ENCODE results near the gene FAM149B1. TPM values are rescaled to one million over a fixed set of nuclear protein-coding genes. Genes with fewer than 3 reads are reported as not detected.
A peak's percentile ranks its signal among the peaks of the same experiment; 100 is the strongest.

The FAM149B1 gene
- total and polyA plus RNA-seq, 2 of the 13 experiments (the other 11 are each of a cell fraction or from before 2014, with no cell fraction given) = 9.3 to 16.8 TPM

DNA sequence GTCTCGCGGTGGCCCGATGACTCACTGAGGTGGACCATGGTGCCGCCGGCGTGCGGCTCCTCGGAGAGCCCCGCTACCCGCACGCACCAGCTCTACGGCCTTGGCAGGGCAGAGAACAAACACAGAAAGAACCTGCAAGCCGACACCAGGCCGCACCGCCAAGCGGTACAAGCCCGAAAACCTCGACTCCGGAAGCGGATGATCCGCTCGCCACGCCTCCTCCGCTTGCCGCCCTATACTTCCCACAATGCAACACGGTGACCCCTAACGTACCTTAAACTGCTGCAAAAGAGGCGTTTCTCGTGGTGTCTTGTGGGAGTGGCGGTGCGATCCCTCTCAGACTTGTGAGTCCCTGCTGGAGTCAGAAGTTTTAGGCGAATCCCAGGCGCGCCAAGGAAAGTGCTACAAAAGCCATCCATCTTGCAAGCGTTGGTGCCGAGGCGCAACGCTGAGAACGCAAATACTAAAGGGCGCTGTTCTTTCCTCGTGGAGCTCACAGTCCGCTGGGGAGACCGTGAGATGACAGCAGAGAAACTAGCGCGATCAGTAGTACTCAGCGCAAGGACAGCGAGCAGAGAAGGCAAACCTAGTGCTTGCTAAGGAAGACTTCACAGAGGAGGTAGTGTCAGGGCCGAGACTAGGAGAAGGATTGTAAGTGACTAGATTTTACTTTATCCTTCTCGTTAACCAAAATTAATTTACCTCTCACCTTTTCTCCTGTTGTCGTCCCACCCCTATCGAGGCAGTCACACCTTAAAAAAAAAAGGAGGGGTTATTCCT, 84.7 kb downstream of the FAM149B1 start, which contains the start of gene MRPS16 (continued):
- TF ChIP-seq ZNF160 (CRISPR knock-in tag; IDR thresholded peaks at IDR 0.05) (peak; percentile 82; the same call in 1 of the 2 replicates), HNRNPUL1 (IDR thresholded peaks at IDR 0.05; ENCODE audit: low read depth, low read length) (no peak), KAT7 (CRISPR knock-in tag; IDR thresholded peaks at IDR 0.05; ENCODE audit: borderline replicate concordance) (peak; percentile 78), GATAD1 (CRISPR knock-in tag; IDR thresholded peaks at IDR 0.05) (peak; percentile 99), NR2F6 (IDR thresholded peaks at IDR 0.05) (no peak; the same call in 1 of the 2 replicates), NR2F6 (CRISPR knock-in tag; IDR thresholded peaks at IDR 0.05) (peak; percentile 81), NRL (CRISPR knock-in tag; IDR thresholded peaks at IDR 0.05; ENCODE audit: borderline replicate concordance) (0 out of 2 replicates have a peak, but pooled peaks have one; percentile 44), JARID2 (CRISPR knock-in tag; IDR thresholded peaks at IDR 0.05; ENCODE audit: insufficient replicate concordance) (no peak), GZF1 (CRISPR knock-in tag; IDR thresholded peaks at IDR 0.05) (peak; percentile 4; the same call in 1 of the 2 replicates), CBX5 (CRISPR knock-in tag; IDR thresholded peaks at IDR 0.05; ENCODE audit: borderline replicate concordance) (peak; percentile 79; the same call in 1 of the 2 replicates), BORCS8-MEF2B (CRISPR knock-in tag; IDR thresholded peaks at IDR 0.05) (no peak; the same call in 1 of the 2 replicates)
- TF ChIP-seq, protein P1, sequence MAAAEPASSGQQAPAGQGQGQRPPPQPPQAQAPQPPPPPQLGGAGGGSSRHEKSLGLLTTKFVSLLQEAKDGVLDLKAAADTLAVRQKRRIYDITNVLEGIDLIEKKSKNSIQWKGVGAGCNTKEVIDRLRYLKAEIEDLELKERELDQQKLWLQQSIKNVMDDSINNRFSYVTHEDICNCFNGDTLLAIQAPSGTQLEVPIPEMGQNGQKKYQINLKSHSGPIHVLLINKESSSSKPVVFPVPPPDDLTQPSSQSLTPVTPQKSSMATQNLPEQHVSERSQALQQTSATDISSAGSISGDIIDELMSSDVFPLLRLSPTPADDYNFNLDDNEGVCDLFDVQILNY (CRISPR knock-in tag; conservative IDR thresholded peaks at IDR 0.05) = peak; percentile 82
- TF ChIP-seq, protein P2, sequence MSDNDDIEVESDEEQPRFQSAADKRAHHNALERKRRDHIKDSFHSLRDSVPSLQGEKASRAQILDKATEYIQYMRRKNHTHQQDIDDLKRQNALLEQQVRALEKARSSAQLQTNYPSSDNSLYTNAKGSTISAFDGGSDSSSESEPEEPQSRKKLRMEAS (IDR thresholded peaks at IDR 0.05) = peak; percentile 89
- TF ChIP-seq, protein P3, sequence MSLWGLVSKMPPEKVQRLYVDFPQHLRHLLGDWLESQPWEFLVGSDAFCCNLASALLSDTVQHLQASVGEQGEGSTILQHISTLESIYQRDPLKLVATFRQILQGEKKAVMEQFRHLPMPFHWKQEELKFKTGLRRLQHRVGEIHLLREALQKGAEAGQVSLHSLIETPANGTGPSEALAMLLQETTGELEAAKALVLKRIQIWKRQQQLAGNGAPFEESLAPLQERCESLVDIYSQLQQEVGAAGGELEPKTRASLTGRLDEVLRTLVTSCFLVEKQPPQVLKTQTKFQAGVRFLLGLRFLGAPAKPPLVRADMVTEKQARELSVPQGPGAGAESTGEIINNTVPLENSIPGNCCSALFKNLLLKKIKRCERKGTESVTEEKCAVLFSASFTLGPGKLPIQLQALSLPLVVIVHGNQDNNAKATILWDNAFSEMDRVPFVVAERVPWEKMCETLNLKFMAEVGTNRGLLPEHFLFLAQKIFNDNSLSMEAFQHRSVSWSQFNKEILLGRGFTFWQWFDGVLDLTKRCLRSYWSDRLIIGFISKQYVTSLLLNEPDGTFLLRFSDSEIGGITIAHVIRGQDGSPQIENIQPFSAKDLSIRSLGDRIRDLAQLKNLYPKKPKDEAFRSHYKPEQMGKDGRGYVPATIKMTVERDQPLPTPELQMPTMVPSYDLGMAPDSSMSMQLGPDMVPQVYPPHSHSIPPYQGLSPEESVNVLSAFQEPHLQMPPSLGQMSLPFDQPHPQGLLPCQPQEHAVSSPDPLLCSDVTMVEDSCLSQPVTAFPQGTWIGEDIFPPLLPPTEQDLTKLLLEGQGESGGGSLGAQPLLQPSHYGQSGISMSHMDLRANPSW (CRISPR knock-in tag; IDR thresholded peaks at IDR 0.05; ENCODE audit: borderline replicate concordance) = peak; percentile 81; the same call in 1 of the 2 replicates
- TF ChIP-seq, protein P4, sequence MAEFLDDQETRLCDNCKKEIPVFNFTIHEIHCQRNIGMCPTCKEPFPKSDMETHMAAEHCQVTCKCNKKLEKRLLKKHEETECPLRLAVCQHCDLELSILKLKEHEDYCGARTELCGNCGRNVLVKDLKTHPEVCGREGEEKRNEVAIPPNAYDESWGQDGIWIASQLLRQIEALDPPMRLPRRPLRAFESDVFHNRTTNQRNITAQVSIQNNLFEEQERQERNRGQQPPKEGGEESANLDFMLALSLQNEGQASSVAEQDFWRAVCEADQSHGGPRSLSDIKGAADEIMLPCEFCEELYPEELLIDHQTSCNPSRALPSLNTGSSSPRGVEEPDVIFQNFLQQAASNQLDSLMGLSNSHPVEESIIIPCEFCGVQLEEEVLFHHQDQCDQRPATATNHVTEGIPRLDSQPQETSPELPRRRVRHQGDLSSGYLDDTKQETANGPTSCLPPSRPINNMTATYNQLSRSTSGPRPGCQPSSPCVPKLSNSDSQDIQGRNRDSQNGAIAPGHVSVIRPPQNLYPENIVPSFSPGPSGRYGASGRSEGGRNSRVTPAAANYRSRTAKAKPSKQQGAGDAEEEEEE (CRISPR knock-in tag; IDR thresholded peaks at IDR 0.05; ENCODE audit: borderline replicate concordance) = no peak
- TF ChIP-seq, protein P5, sequence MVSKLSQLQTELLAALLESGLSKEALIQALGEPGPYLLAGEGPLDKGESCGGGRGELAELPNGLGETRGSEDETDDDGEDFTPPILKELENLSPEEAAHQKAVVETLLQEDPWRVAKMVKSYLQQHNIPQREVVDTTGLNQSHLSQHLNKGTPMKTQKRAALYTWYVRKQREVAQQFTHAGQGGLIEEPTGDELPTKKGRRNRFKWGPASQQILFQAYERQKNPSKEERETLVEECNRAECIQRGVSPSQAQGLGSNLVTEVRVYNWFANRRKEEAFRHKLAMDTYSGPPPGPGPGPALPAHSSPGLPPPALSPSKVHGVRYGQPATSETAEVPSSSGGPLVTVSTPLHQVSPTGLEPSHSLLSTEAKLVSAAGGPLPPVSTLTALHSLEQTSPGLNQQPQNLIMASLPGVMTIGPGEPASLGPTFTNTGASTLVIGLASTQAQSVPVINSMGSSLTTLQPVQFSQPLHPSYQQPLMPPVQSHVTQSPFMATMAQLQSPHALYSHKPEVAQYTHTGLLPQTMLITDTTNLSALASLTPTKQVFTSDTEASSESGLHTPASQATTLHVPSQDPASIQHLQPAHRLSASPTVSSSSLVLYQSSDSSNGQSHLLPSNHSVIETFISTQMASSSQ (IDR thresholded peaks at IDR 0.05; ENCODE audit: low read depth) = 0 out of 2 replicates have a peak, but pooled peaks have one; percentile 28
- TF ChIP-seq, protein P5 (CRISPR knock-in tag; IDR thresholded peaks at IDR 0.05; ENCODE audit: borderline replicate concordance) = peak; percentile 76; the same call in 1 of the 2 replicates

Data from HepG2 (cell line).